Panc1 (cell line): ENCODE results near the gene ITGAX. TPM values are rescaled to one million over a fixed set of nuclear protein-coding genes. Genes with fewer than 3 reads are reported as not detected.

Source experiments
- ATAC-seq: fragments of 200-7000 bp; cut with Tn5 transposase; 2 replicates; pipeline ENCODE4 v1.9.1; 2020; ENCODE audit warnings: mild to moderate bottlenecking, moderate library complexity
- BruUV-seq: library from RNA; stranded (reverse); fragments of 400-500 nt; replicated peaks from 2 replicates; lab custom pipeline; 2021; lab: Mats Ljungman, UMichigan
- CTCF ChIA-PET: fragments of 300-600 bp; sonication (Branson Sonifier 250); formaldehyde crosslinking; loops from one replicate; lab custom pipeline; 2022; ENCODE audit warnings: antibody characterized with exemption; lab: Charles Lee
- POLR2A ChIA-PET: fragments of 300-600 bp; sonication (Branson Sonifier 250); formaldehyde crosslinking; loops from one replicate; lab custom pipeline; 2022; ENCODE audit warnings: antibody characterized with exemption; lab: Charles Lee
- DNase-seq: peaks from one replicate; pipeline ENCODE4 v3.0.0-alpha.2; 2010; ENCODE audit warnings: low read depth, low spot score
- H3K27ac ChIP-seq: 2 replicates; pipeline ENCODE4 v1.5.1; 2011; ENCODE audit warnings: mild to moderate bottlenecking, low read length, inconsistent platforms
- H3K27me3 ChIP-seq: fragments of 200-500 bp; sonication (Bioruptor generic); 2 replicates; pipeline ENCODE4 v1.6.0; 2014; ENCODE audit warnings: low read length, inconsistent platforms; ENCODE audit not compliant: control insufficient read depth, insufficient read depth
- H3K36me3 ChIP-seq: fragments of 200-500 bp; sonication (Bioruptor generic); 2 replicates; pipeline ENCODE4 v1.5.1; 2014; ENCODE audit warnings: inconsistent platforms, mild to moderate bottlenecking, low read length, moderate library complexity; ENCODE audit not compliant: control insufficient read depth, insufficient read depth
- H3K4me1 ChIP-seq: 2 replicates; pipeline ENCODE4 v1.5.1; 2011; ENCODE audit warnings: inconsistent platforms, mild to moderate bottlenecking, low read length, moderate library complexity; ENCODE audit not compliant: control insufficient read depth, insufficient read depth
- H3K4me3 ChIP-seq, 2 experiments: 2 replicates each; pipeline ENCODE4 v1.5.1; 2011 to 2012; ENCODE audit warnings: low read depth in 2 of 2, low read length in 2 of 2, mild to moderate bottlenecking in 2 of 2, inconsistent platforms in 1 of 2, moderate library complexity in 1 of 2
- H3K9me3 ChIP-seq: fragments of 200-500 bp; sonication (Bioruptor generic); 2 replicates; pipeline ENCODE4 v1.5.1; 2014; ENCODE audit warnings: low read depth, mild to moderate bottlenecking, inconsistent platforms, low read length, moderate library complexity; ENCODE audit not compliant: control insufficient read depth, insufficient read depth
- CTCF ChIP-seq: fragments of 450-650 bp; IDR thresholded peaks from 2 replicates; pipeline ENCODE4 v1.5.1; 2017; ENCODE audit warnings: mild to moderate bottlenecking
- POLR2AphosphoS5 ChIP-seq: IDR thresholded peaks from 2 replicates; pipeline ENCODE4 v1.6.1; 2012; ENCODE audit warnings: mild to moderate bottlenecking, low read depth, low read length, moderate library complexity
- REST ChIP-seq, 2 experiments: IDR thresholded peaks; 2 replicates each; pipeline ENCODE4 v1.6.1; 2011 to 2012; ENCODE audit warnings: low read depth in 2 of 2, control low read depth in 1 of 2, low read length in 1 of 2, mild to moderate bottlenecking in 1 of 2, moderate library complexity in 1 of 2; ENCODE audit not compliant: insufficient read depth in 1 of 2
- SIN3A ChIP-seq: IDR thresholded peaks from 2 replicates; pipeline ENCODE4 v1.6.1; 2012; ENCODE audit warnings: low read depth, mild to moderate bottlenecking, low read length, moderate library complexity, borderline replicate concordance; ENCODE audit not compliant: insufficient read depth
- TCF7L2 ChIP-seq: IDR thresholded peaks from 2 replicates; pipeline ENCODE4 v1.6.1; 2011; ENCODE audit warnings: mild to moderate bottlenecking, low read depth, low read length, inconsistent platforms
- in situ Hi-C: cut with HindIII; loops from 2 replicates; pipeline ENCODE4 v1.10.0; 2016; ENCODE audit warnings: low sequenced_read_pairs, low pct_unique_long_range_greater_than_20kb
- intact Hi-C: fragments of 100-400 bp; cut with micrococcal nuclease; formaldehyde crosslinking; loops from one replicate; pipeline ENCODE4 v1.10.0; 2022; ENCODE audit not compliant: unreplicated experiment
- total RNA-seq: library from RNA; stranded (reverse); gene quantifications from one replicate; pipeline ENCODE4 v1.2.1, GENCODE V29; 2021; ENCODE audit not compliant: unreplicated experiment

The ITGAX gene
- total RNA-seq, 1 experiment from 2014 or later: 0.49 TPM

GRCh38 chr16:31322500-31322899 lies 32.5 kb upstream of the ITGAX start:
- Histone ChIP-seq H3K4me1 (no peaks in the 10 kb centered on the region), H3K27me3 (no peaks in the 10 kb centered on the region; the same call in 1 of the 2 replicates), H3K9me3 (peaks cover 11% of the 10 kb centered on the region; the same call in 1 of the 2 replicates), H3K36me3 (no peaks in the 10 kb centered on the region), H3K4me3 (no peak overlapping the region), H3K27ac (no peak overlapping the region)
- ATAC-seq: no peak
- intact Hi-C loops (no loop called here), in situ Hi-C loops (no loop called here)
- no TSS peak for BruUV-seq
- ChIA-PET POLR2A (no interaction called here), CTCF (no interaction called here)
- no peak for TF ChIP-seq CTCF
- TF ChIP-seq REST (IDR thresholded peaks at IDR 0.05; ENCODE audit: insufficient read depth in 1 of 2, low read depth in 2 of 2, low read length in 1 of 2): no peak
- TF ChIP-seq TCF7L2: no peak
- no peak for TF ChIP-seq SIN3A
- no peak for TF ChIP-seq POLR2AphosphoS5
- no peak for DNase-seq

- ChIA-PET POLR2A (interaction anchor here (0.7 kb wide), 1 partner anchor 9 kb away, joined by 3 read pairs; no protein-coding TSS in a partner anchor), CTCF (no interaction called here)
- in situ Hi-C loops: no loop called here
- Histone ChIP-seq H3K27ac (no peak overlapping the region), H3K4me1 (no peaks in the 10 kb centered on the region), H3K36me3 (no peaks in the 10 kb centered on the region), H3K27me3 (no peaks in the 10 kb centered on the region; the same call in 1 of the 2 replicates), H3K4me3 (no peak overlapping the region), H3K9me3 (peaks cover 11% of the 10 kb centered on the region; the same call in 1 of the 2 replicates)
- no peak for TF ChIP-seq REST (IDR thresholded peaks at IDR 0.05; ENCODE audit: insufficient read depth in 1 of 2, low read depth in 2 of 2, low read length in 1 of 2)
- intact Hi-C loops: no loop called here
- ATAC-seq (no peak), DNase-seq (no peak)
- no TSS peak for BruUV-seq
Measured at GRCh38 chr16:31323959-31324629, 30.9 kb upstream of the ITGAX start.
